HepG2 (cell line): ENCODE measurements around the gene INHA. TPM values are rescaled to one million over a fixed set of nuclear protein-coding genes. Genes with fewer than 3 reads are reported as not detected.
A peak's percentile ranks its signal among the peaks of the same experiment; 100 is the strongest.

Experiments
- ATF7-NPFF ChIP-seq: sonication (generic); formaldehyde crosslinking; IDR thresholded peaks from 2 replicates; pipeline ENCODE4 v1.8.1; 2023; ENCODE audit warnings: mild to moderate bottlenecking, low read depth, missing genetic modification reagents, moderate library complexity
- ATM ChIP-seq: fragments of 450-650 bp; IDR thresholded peaks from 2 replicates; pipeline ENCODE4 v1.7.1; 2017; ENCODE audit warnings: mild to moderate bottlenecking, borderline replicate concordance
- EHMT2 ChIP-seq: fragments of 200-600 bp; sonication (generic); IDR thresholded peaks from 2 replicates; pipeline ENCODE4 v1.7.0; 2017; ENCODE audit warnings: antibody characterized with exemption, low read depth, low read length, borderline replicate concordance
- GABPB1 ChIP-seq: IDR thresholded peaks from 2 replicates; pipeline ENCODE4 v1.6.1; 2016; ENCODE audit warnings: mild to moderate bottlenecking, missing genetic modification reagents, moderate library complexity, missing compliant biosample characterization
- HMG20A ChIP-seq: IDR thresholded peaks from 2 replicates; pipeline ENCODE4 v1.6.1; 2016; ENCODE audit warnings: borderline replicate concordance
- KDM6A ChIP-seq: IDR thresholded peaks from 2 replicates; pipeline ENCODE4 v1.6.1; 2016; ENCODE audit warnings: low read depth
- MAFF ChIP-seq: IDR thresholded peaks from 2 replicates; pipeline ENCODE4 v1.6.1; 2011; ENCODE audit warnings: low read depth, low read length, improper control_type of control experiment
- MTF1 ChIP-seq: sonication (generic); formaldehyde crosslinking; IDR thresholded peaks from 2 replicates; pipeline ENCODE4 v1.5.0; 2020; ENCODE audit warnings: missing genetic modification reagents
- MYNN ChIP-seq: sonication (generic); formaldehyde crosslinking; IDR thresholded peaks from 2 replicates; pipeline ENCODE4 v1.4.0; 2020; ENCODE audit warnings: mild to moderate bottlenecking, low read depth, missing genetic modification reagents
- NRL ChIP-seq: sonication (generic); formaldehyde crosslinking; IDR thresholded peaks from 2 replicates; pipeline ENCODE4 v1.5.0; 2020; ENCODE audit warnings: missing genetic modification reagents, mild to moderate bottlenecking, moderate library complexity, borderline replicate concordance
- POGZ ChIP-seq: sonication (generic); formaldehyde crosslinking; IDR thresholded peaks from 2 replicates; pipeline ENCODE4 v1.4.0; 2020; ENCODE audit warnings: mild to moderate bottlenecking, missing genetic modification reagents
- THYN1 ChIP-seq: sonication (generic); formaldehyde crosslinking; IDR thresholded peaks from 2 replicates; pipeline ENCODE4 v1.8.1; 2023; ENCODE audit warnings: low read depth, mild to moderate bottlenecking, moderate library complexity, missing genetic modification reagents, borderline replicate concordance
- ZFP36 ChIP-seq: fragments of 150-350 bp; IDR thresholded peaks from 2 replicates; pipeline ENCODE4 v1.6.1; 2018; ENCODE audit warnings: borderline replicate concordance, low read length, low read depth; ENCODE audit not compliant: partially characterized antibody
- ZNF496 ChIP-seq: sonication (generic); formaldehyde crosslinking; IDR thresholded peaks from 2 replicates; pipeline ENCODE4 v1.8.1; 2023; ENCODE audit warnings: mild to moderate bottlenecking, moderate library complexity, missing genetic modification reagents; ENCODE audit not compliant: insufficient replicate concordance
- ZNF572 ChIP-seq: sonication (generic); formaldehyde crosslinking; IDR thresholded peaks from 2 replicates; pipeline ENCODE4 v1.5.1; 2020; ENCODE audit warnings: mild to moderate bottlenecking, missing genetic modification reagents
- ZNF652 ChIP-seq: IDR thresholded peaks from 2 replicates; pipeline ENCODE4 v1.6.1; 2016; ENCODE audit warnings: low read depth, borderline replicate concordance
- ZNF737 ChIP-seq: sonication (generic); formaldehyde crosslinking; IDR thresholded peaks from 2 replicates; pipeline ENCODE4 v1.5.0; 2020; ENCODE audit warnings: missing genetic modification reagents, mild to moderate bottlenecking, borderline replicate concordance
- polyA plus RNA-seq, 8 experiments: library from polyadenylated mRNA; depleted of rRNA in 3 of 8; stranded (reverse) in 7 of 8; unstranded in 1 of 8; fragments of >200 nt; fragmentation: Illumina TruSeq in 4 of 8; extraction: Trizol in 4 of 8; gene quantifications; 2 replicates each; pipeline versions ENCODE4 v1.2.1 to v1.2.3, GENCODE V29; 2011 to 2016; ENCODE audit warnings: low read depth in 4 of 8, missing spikeins in 1 of 8, mixed read lengths in 1 of 8; ENCODE audit not compliant: insufficient read depth in 1 of 8
- total RNA-seq, 5 experiments: library from RNA; depleted of rRNA; stranded (reverse); fragments of >200 nt; fragmentation: Illumina TruSeq; extraction: Trizol; gene quantifications; 2 replicates each; pipeline ENCODE4 v1.2.3, GENCODE V29; 2016; ENCODE audit warnings: low read depth in 1 of 5
- TF ChIP-seq, protein P1 (sequence below): sonication (generic); formaldehyde crosslinking; IDR thresholded peaks from 2 replicates; pipeline ENCODE4 v1.4.0; 2020; ENCODE audit warnings: low read depth, missing genetic modification reagents
- TF ChIP-seq, protein P2 (sequence below): sonication (generic); formaldehyde crosslinking; IDR thresholded peaks from 2 replicates; pipeline ENCODE4 v1.4.0; 2020; ENCODE audit warnings: mild to moderate bottlenecking, missing genetic modification reagents
- TF ChIP-seq, protein P3 (sequence below): sonication (generic); formaldehyde crosslinking; IDR thresholded peaks from 2 replicates; pipeline ENCODE4 v1.9.0; 2021; ENCODE audit warnings: missing genetic modification reagents, mild to moderate bottlenecking, borderline replicate concordance
- TF ChIP-seq, protein P4 (sequence below): sonication (generic); formaldehyde crosslinking; IDR thresholded peaks from 2 replicates; pipeline ENCODE4 v1.8.0; 2022; ENCODE audit warnings: mild to moderate bottlenecking, missing genetic modification reagents, moderate library complexity

INHA gene
- total and polyA plus RNA-seq, 2 of the 13 experiments (the other 11 are each of a cell fraction or from before 2014, with no cell fraction given), result 4.1 to 15.2 TPM

DNA sequence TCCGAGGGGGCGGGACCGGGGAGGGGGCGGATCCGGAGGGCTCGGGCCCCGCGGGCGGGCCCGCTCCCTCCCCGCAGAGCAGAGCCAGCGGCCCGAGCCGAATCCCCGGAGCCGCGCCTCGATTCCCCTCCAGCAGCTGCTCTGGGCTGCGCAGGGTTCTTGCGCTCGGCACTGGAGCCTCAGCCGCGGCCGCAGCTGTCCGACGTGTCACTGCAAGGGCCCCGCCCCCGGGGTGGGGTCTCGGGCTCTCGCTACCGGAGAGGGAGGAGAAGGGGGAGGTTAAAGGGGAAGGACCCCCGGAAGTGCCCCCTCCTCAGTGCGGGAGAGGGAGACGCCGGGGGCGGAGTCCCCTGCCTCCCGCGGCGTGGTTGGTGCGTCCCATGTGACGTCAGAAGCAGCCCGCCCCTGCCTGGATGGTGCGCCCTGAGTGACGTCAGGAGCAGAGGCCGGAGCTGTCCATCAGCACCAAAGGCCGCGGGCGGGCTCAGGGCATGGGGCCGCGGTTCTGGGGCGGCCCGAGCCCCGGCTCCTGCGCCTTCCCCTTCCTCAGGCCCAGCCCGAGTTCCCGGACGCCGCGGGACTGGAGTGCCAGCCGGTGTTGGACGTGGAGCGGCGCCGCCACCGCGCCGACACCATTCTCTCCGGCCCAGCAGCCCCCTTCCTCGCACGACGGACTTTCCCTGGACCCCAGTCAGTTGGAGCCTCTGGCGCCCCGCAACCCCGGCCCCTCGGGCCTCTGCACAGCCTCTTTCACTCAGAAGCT lies 28.3 kb upstream of the INHA start, which contains the start of the genes CHPF and TMEM198 (continued):
- TF ChIP-seq, protein P1, sequence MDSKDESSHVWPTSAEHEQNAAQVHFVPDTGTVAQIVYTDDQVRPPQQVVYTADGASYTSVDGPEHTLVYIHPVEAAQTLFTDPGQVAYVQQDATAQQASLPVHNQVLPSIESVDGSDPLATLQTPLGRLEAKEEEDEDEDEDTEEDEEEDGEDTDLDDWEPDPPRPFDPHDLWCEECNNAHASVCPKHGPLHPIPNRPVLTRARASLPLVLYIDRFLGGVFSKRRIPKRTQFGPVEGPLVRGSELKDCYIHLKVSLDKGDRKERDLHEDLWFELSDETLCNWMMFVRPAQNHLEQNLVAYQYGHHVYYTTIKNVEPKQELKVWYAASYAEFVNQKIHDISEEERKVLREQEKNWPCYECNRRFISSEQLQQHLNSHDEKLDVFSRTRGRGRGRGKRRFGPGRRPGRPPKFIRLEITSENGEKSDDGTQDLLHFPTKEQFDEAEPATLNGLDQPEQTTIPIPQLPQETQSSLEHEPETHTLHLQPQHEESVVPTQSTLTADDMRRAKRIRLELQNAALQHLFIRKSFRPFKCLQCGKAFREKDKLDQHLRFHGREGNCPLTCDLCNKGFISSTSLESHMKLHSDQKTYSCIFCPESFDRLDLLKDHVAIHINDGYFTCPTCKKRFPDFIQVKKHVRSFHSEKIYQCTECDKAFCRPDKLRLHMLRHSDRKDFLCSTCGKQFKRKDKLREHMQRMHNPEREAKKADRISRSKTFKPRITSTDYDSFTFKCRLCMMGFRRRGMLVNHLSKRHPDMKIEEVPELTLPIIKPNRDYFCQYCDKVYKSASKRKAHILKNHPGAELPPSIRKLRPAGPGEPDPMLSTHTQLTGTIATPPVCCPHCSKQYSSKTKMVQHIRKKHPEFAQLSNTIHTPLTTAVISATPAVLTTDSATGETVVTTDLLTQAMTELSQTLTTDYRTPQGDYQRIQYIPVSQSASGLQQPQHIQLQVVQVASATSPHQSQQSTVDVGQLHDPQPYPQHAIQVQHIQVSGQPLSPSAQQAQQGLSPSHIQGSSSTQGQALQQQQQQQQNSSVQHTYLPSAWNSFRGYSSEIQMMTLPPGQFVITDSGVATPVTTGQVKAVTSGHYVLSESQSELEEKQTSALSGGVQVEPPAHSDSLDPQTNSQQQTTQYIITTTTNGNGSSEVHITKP, result peak; percentile 98
- TF ChIP-seq, protein P2, sequence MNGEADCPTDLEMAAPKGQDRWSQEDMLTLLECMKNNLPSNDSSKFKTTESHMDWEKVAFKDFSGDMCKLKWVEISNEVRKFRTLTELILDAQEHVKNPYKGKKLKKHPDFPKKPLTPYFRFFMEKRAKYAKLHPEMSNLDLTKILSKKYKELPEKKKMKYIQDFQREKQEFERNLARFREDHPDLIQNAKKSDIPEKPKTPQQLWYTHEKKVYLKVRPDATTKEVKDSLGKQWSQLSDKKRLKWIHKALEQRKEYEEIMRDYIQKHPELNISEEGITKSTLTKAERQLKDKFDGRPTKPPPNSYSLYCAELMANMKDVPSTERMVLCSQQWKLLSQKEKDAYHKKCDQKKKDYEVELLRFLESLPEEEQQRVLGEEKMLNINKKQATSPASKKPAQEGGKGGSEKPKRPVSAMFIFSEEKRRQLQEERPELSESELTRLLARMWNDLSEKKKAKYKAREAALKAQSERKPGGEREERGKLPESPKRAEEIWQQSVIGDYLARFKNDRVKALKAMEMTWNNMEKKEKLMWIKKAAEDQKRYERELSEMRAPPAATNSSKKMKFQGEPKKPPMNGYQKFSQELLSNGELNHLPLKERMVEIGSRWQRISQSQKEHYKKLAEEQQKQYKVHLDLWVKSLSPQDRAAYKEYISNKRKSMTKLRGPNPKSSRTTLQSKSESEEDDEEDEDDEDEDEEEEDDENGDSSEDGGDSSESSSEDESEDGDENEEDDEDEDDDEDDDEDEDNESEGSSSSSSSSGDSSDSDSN (CRISPR knock-in tag), result peak; percentile 88
- peak; percentile 62 for TF ChIP-seq MTF1 (CRISPR knock-in tag)
- TF ChIP-seq, protein P3, sequence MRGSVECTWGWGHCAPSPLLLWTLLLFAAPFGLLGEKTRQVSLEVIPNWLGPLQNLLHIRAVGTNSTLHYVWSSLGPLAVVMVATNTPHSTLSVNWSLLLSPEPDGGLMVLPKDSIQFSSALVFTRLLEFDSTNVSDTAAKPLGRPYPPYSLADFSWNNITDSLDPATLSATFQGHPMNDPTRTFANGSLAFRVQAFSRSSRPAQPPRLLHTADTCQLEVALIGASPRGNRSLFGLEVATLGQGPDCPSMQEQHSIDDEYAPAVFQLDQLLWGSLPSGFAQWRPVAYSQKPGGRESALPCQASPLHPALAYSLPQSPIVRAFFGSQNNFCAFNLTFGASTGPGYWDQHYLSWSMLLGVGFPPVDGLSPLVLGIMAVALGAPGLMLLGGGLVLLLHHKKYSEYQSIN (CRISPR knock-in tag), result no peak
- TF ChIP-seq GABPB1, result peak; percentile 96
- no peak for TF ChIP-seq MAFF
- no peak for TF ChIP-seq ZFP36
- TF ChIP-seq, protein P4, sequence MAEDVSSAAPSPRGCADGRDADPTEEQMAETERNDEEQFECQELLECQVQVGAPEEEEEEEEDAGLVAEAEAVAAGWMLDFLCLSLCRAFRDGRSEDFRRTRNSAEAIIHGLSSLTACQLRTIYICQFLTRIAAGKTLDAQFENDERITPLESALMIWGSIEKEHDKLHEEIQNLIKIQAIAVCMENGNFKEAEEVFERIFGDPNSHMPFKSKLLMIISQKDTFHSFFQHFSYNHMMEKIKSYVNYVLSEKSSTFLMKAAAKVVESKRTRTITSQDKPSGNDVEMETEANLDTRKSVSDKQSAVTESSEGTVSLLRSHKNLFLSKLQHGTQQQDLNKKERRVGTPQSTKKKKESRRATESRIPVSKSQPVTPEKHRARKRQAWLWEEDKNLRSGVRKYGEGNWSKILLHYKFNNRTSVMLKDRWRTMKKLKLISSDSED, result no peak
- TF ChIP-seq NRL (CRISPR knock-in tag), result no peak; the same call in 1 of the 2 replicates
- TF ChIP-seq ZNF496 (CRISPR knock-in tag), result no peak
- TF ChIP-seq ZNF572 (CRISPR knock-in tag), result no peak
- TF ChIP-seq ATM, result no peak
- TF ChIP-seq ATF7-NPFF, result peak; percentile 87
- 0 out of 2 replicates have a peak, but pooled peaks have one; percentile 89 for TF ChIP-seq MYNN (CRISPR knock-in tag)
- peak; percentile 53; the same call in 1 of the 2 replicates for TF ChIP-seq HMG20A
- 0 out of 2 replicates have a peak, but pooled peaks have one; percentile 42 for TF ChIP-seq THYN1 (CRISPR knock-in tag)
- no peak for TF ChIP-seq KDM6A (CRISPR knock-in tag)
- peak; percentile 91 for TF ChIP-seq POGZ (CRISPR knock-in tag)
- TF ChIP-seq ZNF737 (CRISPR knock-in tag), result no peak
- TF ChIP-seq EHMT2, result peak; percentile 73; the same call in 1 of the 2 replicates
- TF ChIP-seq ZNF652 (CRISPR knock-in tag), result no peak
